Hematopoietic multipotent progenitor cell treated with erythropoietin and hydrocortisone succinate and interleukin-3 and kit ligand, for 8 days (in vitro differentiated cells): ENCODE measurements around the gene LLGL1.
"Not testable (repeated sequence)": the region's sequence is repeated elsewhere in the genome, so short reads cannot be mapped to it uniquely, and the experiment has no call there.

Experiments used
- DNase-seq: peaks from one replicate; pipeline ENCODE4 v3.0.0-alpha.2; 2015

The LLGL1 gene

GRCh38 chr17:18194804-18195203 is 30.6 kb upstream of the LLGL1 start:
- no peak for DNase-seq

GRCh38 chr17:18195246-18195645 is 30.2 kb upstream of the LLGL1 start:
- DNase-seq = no peak

- no peak for DNase-seq
Measured at GRCh38 chr17:18197535-18198194, 27.8 kb upstream of the LLGL1 start.

GRCh38 chr17:18198530-18198929 is 26.9 kb upstream of the LLGL1 start:
- no peak for DNase-seq

- no peak for DNase-seq
Measured at GRCh38 chr17:18201108-18201507, 24.3 kb upstream of the LLGL1 start.

GRCh38 chr17:18203308-18203707 is 22.1 kb upstream of the LLGL1 start:
- DNase-seq = no peak

GRCh38 chr17:18205861-18206260 is 19.6 kb upstream of the LLGL1 start:
- DNase-seq = no peak

GRCh38 chr17:18206962-18207361 is 18.5 kb upstream of the LLGL1 start:
- no peak for DNase-seq

- DNase-seq = no peak
Measured at GRCh38 chr17:18208092-18208491, 17.3 kb upstream of the LLGL1 start.

GRCh38 chr17:18213666-18214270 is 11.7 kb upstream of the LLGL1 start:
- DNase-seq = no peak

GRCh38 chr17:18216906-18217305 is 8.5 kb upstream of the LLGL1 start:
- DNase-seq = not testable (repeated sequence)

GRCh38 chr17:18217412-18218015 is 7.9 kb upstream of the LLGL1 start:
- peak; percentile 71 for DNase-seq

GRCh38 chr17:18218756-18219415 is 6.5 kb upstream of the LLGL1 start:
- DNase-seq = no peak

GRCh38 chr17:18224053-18224386 is 1.4 kb upstream of the LLGL1 start:
- DNase-seq = no peak

- no peak for DNase-seq
Measured at GRCh38 chr17:18224387-18225120, 881 bp upstream of the LLGL1 start.

GRCh38 chr17:18225642-18226283 is 328 bp downstream of the LLGL1 start:
- DNase-seq = peak; percentile 47

GRCh38 chr17:18226284-18226945 is 980 bp downstream of the LLGL1 start:
- no peak for DNase-seq

GRCh38 chr17:18227635-18228034 is 2.2 kb downstream of the LLGL1 start:
- DNase-seq = no peak

- no peak for DNase-seq
Measured at GRCh38 chr17:18228176-18228682, 2.8 kb downstream of the LLGL1 start.

GRCh38 chr17:18229254-18229653 is 3.8 kb downstream of the LLGL1 start:
- DNase-seq = no peak

GRCh38 chr17:18229771-18230170 is 4.3 kb downstream of the LLGL1 start:
- DNase-seq = no peak
